ENCODE data around the gene SIPA1L2.

DNA sequence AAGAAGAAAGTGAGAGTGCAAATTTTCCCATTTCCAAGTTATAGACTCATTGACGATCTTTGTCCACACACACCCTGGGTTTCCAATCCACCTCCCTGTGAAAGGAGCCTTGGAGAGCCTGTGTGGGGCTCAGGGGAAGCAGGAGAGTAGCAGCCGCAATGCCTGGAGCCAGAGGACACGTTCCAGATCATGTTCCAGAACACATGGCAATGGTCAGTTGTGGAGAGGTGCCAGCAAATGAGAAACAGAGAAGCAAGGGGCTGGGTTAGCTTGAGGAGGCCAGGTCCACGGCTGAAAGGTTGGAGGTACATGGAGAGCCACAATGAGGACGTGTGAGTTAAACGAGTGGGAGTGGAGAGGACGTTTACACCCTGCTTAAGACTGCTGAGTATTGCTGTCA lies 33.0 kb upstream of the SIPA1L2 start:
- TF ChIP-seq, protein P1, sequence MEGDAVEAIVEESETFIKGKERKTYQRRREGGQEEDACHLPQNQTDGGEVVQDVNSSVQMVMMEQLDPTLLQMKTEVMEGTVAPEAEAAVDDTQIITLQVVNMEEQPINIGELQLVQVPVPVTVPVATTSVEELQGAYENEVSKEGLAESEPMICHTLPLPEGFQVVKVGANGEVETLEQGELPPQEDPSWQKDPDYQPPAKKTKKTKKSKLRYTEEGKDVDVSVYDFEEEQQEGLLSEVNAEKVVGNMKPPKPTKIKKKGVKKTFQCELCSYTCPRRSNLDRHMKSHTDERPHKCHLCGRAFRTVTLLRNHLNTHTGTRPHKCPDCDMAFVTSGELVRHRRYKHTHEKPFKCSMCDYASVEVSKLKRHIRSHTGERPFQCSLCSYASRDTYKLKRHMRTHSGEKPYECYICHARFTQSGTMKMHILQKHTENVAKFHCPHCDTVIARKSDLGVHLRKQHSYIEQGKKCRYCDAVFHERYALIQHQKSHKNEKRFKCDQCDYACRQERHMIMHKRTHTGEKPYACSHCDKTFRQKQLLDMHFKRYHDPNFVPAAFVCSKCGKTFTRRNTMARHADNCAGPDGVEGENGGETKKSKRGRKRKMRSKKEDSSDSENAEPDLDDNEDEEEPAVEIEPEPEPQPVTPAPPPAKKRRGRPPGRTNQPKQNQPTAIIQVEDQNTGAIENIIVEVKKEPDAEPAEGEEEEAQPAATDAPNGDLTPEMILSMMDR (conservative IDR thresholded peaks at IDR 0.05 in 1 of 2, IDR thresholded peaks at IDR 0.05 in 1 of 2; ENCODE audit: extremely low read depth in 1 of 2, insufficient read depth in 1 of 2, low read depth in 1 of 2, low read length in 2 of 2), result no peak
- TF ChIP-seq EZH2 (IDR thresholded peaks at IDR 0.05; ENCODE audit: borderline replicate concordance, low read length), result no peak

All from mammary epithelial cell (primary cell).